Heart left ventricle (tissue), 16 donors: ENCODE results near the gene RAB4B. TPM values are rescaled to one million over a fixed set of nuclear protein-coding genes. Genes with fewer than 3 reads are reported as not detected.
"Not testable (repeated sequence)": the region's sequence is repeated elsewhere in the genome, so short reads cannot be mapped to it uniquely, and the experiment has no call there.

Experiments used
- ATAC-seq, 4 donors: fragments of 200-7000 bp; cut with Tn5 transposase; one replicate each; pipeline ENCODE4 v1.9.1; 2020 to 2022; ENCODE audit warnings: moderate library complexity in 4 of 4, mild to moderate bottlenecking in 3 of 4, moderate number of reproducible peaks in 1 of 4
- DNase-seq, 5 donors: peaks; one replicate each; pipeline ENCODE4 v3.0.0-alpha.2; 2020
- H3K27ac ChIP-seq, 12 donors: fragments of 200-600 bp; sonication (generic) in 4 of 12; one replicate each; pipeline versions ENCODE4 v1.5.0 to v1.8.0; 2016 to 2022; ENCODE audit warnings: mild to moderate bottlenecking in 2 of 12
- H3K27me3 ChIP-seq, 9 donors: fragments of 200-600 bp; sonication (generic) in 2 of 9; one replicate each; pipeline versions ENCODE4 v1.5.1 to v1.8.0; 2016 to 2022; ENCODE audit warnings: mild to moderate bottlenecking in 3 of 9
- H3K36me3 ChIP-seq, 9 donors: fragments of 200-600 bp; sonication (generic) in 2 of 9; one replicate each; pipeline versions ENCODE4 v1.5.0 to v1.8.0; 2018 to 2022; ENCODE audit warnings: mild to moderate bottlenecking in 2 of 9
- H3K4me1 ChIP-seq, 12 donors: fragments of 200-600 bp; sonication (generic) in 4 of 12; one replicate each; pipeline versions ENCODE4 v1.5.0 to v1.8.0; 2016 to 2022; ENCODE audit warnings: mild to moderate bottlenecking in 3 of 12
- H3K4me3 ChIP-seq, 12 donors: fragments of 200-600 bp; sonication (generic) in 4 of 12; one replicate each; pipeline versions ENCODE4 v1.5.0 to v1.8.0; 2017 to 2022; ENCODE audit warnings: mild to moderate bottlenecking in 9 of 12, moderate library complexity in 4 of 12
- H3K9me3 ChIP-seq, 12 donors: fragments of 200-600 bp; sonication (generic) in 4 of 12; one replicate each; pipeline versions ENCODE4 v1.5.0 to v1.8.0; 2016 to 2022; ENCODE audit warnings: mild to moderate bottlenecking in 1 of 12
- POLR2A ChIP-seq, 2 donors: fragments of 450-650 bp; IDR thresholded peaks; one replicate each; pipeline ENCODE4 v1.6.1; 2017; ENCODE audit warnings: antibody characterized with exemption in 2 of 2, mild to moderate bottlenecking in 2 of 2, moderate library complexity in 2 of 2
- WGBS, 4 donors: extraction: QIAGEN DNeasy Blood & Tissue Kit in 2 of 4; methylation state at CpG; one replicate each; pipeline versions ENCODE4 v1.1.5 to v1.1.7; 2013 to 2018; 5-methylcytosine and 5-hydroxymethylcytosine counted together
- intact Hi-C, 10 donors: fragments of 100-400 bp; cut with DNase I; formaldehyde crosslinking; loops; one replicate each; pipeline versions ENCODE4 v1.11.1 to v1.14.2; 2022
- polyA plus RNA-seq, 2 donors: library from polyadenylated mRNA; stranded (reverse); fragments of 200-250 nt; gene quantifications; one replicate each; pipeline ENCODE4 v1.2.3, GENCODE V29; 2013
- total RNA-seq, 9 donors: library from RNA; depleted of rRNA in 2 of 9; stranded (reverse); fragments of >200 nt in 2 of 9; fragmentation: NEBNext Ultra II Directional in 3 of 9; extraction: Animal tissue kit (Norgen Biotek cat#: 25700) in 3 of 9; gene quantifications; one replicate each; pipeline versions ENCODE4 v1.1.0 to v1.2.4, GENCODE V29; 2016 to 2023
- TF ChIP-seq, protein P1 (sequence below), 12 donors: fragments of 200-600 bp; sonication (generic) in 4 of 12; IDR thresholded peaks; one replicate each; pipeline versions ENCODE4 v1.5.0 to v1.8.0; 2018 to 2022; ENCODE audit warnings: antibody characterized with exemption in 12 of 12, mild to moderate bottlenecking in 5 of 12
- donor health status: ischemic (EF 13 %, LVEDD 7.1; RV severe dilation, severe dysfunction).
- donor health status: healthy with polysubstance abuse.
- donor health status: DM: no; HTN: yes; CAD: no.
- donor health status: DM: no; HTN: no; CAD: no.
- donor health status: ischemic (EF 25% LVEDD 6.9; RV normal size, moderate dysfunction).
- donor health status: ischemic (EF 25% LVEDD 5.7; RV mildly dilated, moderate dysfunction).
- donor health status: healthy.
- donor health status: DM: yes; HTN: yes; CAD: no.
- donor health status: ischemic (EF 35%, LVEDD 5.7; RV mildly dilated, moderate dysfunction).
- donor health status: nonischemic (EF 11% LVEDD 7.7; RV severe dilation, severe dysfunction).
- donor health status: DM: yes; HTN: yes; CAD: no.
- donor health status: PGD.
- donor health status: ischemic (EF 29% LVEDD 5.4; RV normal size, mild dysfunction).
- donor health status: nonischemic (EF 23%, LVEDD 6.1; RV moderate dilation, normal function).

The RAB4B gene
- total and polyA plus RNA-seq, 11 donors: 12.3 to 50.1 (median 17.2) TPM

- ATAC-seq (no peak), DNase-seq (no peak)
- no peak for TF ChIP-seq POLR2A (IDR thresholded peaks at IDR 0.05)
- TF ChIP-seq, protein P1, sequence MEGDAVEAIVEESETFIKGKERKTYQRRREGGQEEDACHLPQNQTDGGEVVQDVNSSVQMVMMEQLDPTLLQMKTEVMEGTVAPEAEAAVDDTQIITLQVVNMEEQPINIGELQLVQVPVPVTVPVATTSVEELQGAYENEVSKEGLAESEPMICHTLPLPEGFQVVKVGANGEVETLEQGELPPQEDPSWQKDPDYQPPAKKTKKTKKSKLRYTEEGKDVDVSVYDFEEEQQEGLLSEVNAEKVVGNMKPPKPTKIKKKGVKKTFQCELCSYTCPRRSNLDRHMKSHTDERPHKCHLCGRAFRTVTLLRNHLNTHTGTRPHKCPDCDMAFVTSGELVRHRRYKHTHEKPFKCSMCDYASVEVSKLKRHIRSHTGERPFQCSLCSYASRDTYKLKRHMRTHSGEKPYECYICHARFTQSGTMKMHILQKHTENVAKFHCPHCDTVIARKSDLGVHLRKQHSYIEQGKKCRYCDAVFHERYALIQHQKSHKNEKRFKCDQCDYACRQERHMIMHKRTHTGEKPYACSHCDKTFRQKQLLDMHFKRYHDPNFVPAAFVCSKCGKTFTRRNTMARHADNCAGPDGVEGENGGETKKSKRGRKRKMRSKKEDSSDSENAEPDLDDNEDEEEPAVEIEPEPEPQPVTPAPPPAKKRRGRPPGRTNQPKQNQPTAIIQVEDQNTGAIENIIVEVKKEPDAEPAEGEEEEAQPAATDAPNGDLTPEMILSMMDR (IDR thresholded peaks at IDR 0.05): no peak
- intact Hi-C loops: no loop called here
- Histone ChIP-seq H3K27me3 (no peaks in the 10 kb centered on the region), H3K4me1 (no peaks in the 10 kb centered on the region), H3K36me3 (peaks cover 0 to 34% (median 29%) of the 10 kb centered on the region in 9 donors), H3K9me3 (peaks cover 0 to 9% (median 0%) of the 10 kb centered on the region in 12 donors), H3K4me3 (no peak overlapping the region), H3K27ac (no peak overlapping the region)
- WGBS, 4 donors: 77 to 88% (median 84%) methylated on average over 5 of the region's 5 CpGs
Observed at GRCh38 chr19:40768869-40769268, 9.2 kb upstream of the RAB4B start.

DNA sequence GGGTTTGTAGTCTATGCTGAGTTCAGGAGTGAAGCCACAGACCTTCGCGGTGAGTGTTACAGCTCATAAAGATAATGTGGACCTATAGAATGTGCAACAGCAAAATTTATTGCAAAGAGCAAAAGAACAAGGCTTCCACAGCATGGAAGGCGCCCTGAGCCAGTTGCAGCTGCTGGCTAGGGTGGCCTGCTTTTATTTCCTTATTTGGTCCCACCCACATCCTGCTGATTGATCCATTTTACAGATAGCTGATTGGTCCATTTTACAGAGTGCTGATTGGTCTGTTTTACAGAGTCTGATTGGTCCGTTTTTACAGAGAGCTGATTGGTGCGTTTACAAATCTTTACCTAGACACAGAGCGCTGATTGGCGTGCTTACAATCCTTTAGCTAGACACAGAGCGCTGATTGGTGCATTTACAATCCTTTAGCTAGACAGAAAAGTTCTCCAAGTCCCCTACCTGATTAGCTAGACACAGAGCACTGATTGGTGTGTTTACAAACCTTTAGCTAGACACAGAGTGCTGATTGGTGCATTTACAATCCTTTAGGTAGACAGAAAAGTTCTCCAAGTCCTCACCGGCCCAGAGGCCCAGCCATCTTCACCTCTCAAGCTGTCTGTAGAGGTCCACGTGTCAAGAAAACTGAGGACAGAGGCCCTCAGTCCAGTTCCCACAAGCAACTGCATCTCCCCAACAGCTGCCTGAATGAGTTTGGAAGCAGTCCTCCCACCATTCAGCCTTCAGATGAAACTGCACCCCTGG, 6.8 kb upstream of the RAB4B start:
- intact Hi-C loops, H3K4me3 ChIP-seq, DNase-seq, H3K9me3 ChIP-seq, H3K27ac ChIP-seq, H3K27me3 ChIP-seq, ATAC-seq, H3K4me1 ChIP-seq: not testable (repeated sequence)
- peaks cover 0 to 10% (median 5%) of the 10 kb centered on the region in 9 donors for H3K36me3 ChIP-seq
- 92 to 98% (median 95%) methylated on average over 10 of the region's 10 CpGs for whole genome bisulfite sequencing, 4 donors

- Histone ChIP-seq H3K27me3 (no peaks in the 10 kb centered on the region), H3K9me3 (peaks cover 0 to 9% (median 0%) of the 10 kb centered on the region in 12 donors), H3K27ac (peak within 1 kb of the TSS in 2 of 12 donors; percentile 96 to 100), H3K4me1 (peaks cover 0 to 25% (median 13%) of the 10 kb centered on the region in 12 donors), H3K4me3 (no peak within 1 kb of the TSS), H3K36me3 (no peaks in the 10 kb centered on the region)
- DNase-seq (no peak), ATAC-seq (no peak)
- intact Hi-C loops: no loop called here
- 77 to 90% (median 80%) methylated on average over 9 of the region's 9 CpGs for WGBS, 4 donors
- TF ChIP-seq, protein P1 (IDR thresholded peaks at IDR 0.05): no peak
- no peak for TF ChIP-seq POLR2A (IDR thresholded peaks at IDR 0.05)
Observed at GRCh38 chr19:40774916-40775631, 3.0 kb upstream of the RAB4B start, which contains the start of gene MIA. Gene MIA (plus strand): TSS chr19:40775521. CDS start chr19:40775543, 22 bp downstream.

- Histone ChIP-seq H3K4me3 (no peak overlapping the region), H3K9me3 (peaks cover 0 to 9% (median 0%) of the 10 kb centered on the region in 12 donors), H3K27me3 (no peaks in the 10 kb centered on the region), H3K36me3 (no peaks in the 10 kb centered on the region), H3K27ac (no peak overlapping the region), H3K4me1 (peaks cover 0 to 25% (median 13%) of the 10 kb centered on the region in 12 donors)
- no peak for TF ChIP-seq POLR2A (IDR thresholded peaks at IDR 0.05)
- TF ChIP-seq, protein P1 (IDR thresholded peaks at IDR 0.05): no peak
- ATAC-seq (no peak), DNase-seq (no peak)
- 77 to 92% (median 90%) methylated on average over 9 to 10 of the region's 10 CpGs for WGBS, 4 donors
- intact Hi-C loops: loop anchor here in 1 of 10 donors (2.0 kb wide), 1 partner anchor 25 kb away; the partner anchor contains the start of genes ACTMAP and SNRPA
Observed at GRCh38 chr19:40775632-40776022, 2.4 kb upstream of the RAB4B start.
